ENCODE results near the gene CFAP157.
"Not testable (repeated sequence)": the region's sequence is repeated elsewhere in the genome, so short reads cannot be mapped to it uniquely, and the experiment has no call there.

CFAP157 gene

DNA sequence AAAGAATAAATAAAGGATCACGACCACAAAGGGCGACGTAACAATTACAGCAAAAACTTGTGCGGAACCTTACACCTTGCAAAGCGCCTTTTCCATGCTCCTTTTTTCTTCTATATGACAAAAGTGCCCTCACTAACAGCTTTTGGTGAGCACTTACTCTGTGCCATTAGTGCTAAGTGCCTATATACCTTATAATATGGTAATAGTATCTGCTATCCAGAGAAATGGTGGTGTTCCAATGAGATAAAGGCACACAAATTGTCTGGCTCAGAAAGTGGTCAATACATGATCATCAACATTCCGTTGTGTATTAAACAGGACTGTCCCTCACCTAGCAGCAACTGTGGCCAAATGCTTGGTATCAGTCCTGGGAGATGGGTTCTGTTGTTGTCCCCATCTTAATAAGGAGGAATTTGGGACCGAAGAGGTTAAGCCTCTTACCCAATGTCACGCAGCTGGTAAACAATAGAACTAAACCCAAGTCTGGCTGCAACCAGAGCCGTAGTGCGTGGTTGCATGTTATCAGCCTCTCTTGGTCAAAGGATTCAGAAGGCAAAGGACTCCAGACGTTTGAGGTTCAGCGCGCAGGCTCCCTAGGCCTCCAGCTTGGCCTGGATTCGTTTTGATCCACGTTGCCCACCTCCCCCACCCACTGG, 28.9 kb downstream of the CFAP157 start:
- no peak for DNase-seq (ENCODE audit: low read depth)

DNA sequence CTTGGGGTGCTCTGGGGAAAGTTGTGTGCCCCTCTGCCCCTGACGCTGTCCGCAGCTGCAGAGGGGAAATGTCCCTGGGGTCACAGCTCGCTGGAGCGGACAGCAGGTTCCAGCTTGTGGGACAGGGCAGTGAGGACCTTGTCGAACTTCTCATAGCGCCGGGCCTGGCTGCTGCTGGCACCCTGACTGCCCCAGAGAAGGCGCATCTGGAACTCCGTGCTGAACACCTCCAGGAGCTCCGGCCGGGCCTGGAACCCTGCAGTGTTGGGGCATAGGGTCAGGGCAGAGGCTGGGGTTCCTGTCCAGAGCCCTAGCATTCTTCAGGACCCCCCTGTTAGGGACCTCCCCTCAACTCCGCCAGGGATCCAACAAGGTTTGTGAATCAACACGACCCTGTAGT, 31.9 kb downstream of the CFAP157 start:
- no peak for DNase-seq (ENCODE audit: low read depth)

DNA sequence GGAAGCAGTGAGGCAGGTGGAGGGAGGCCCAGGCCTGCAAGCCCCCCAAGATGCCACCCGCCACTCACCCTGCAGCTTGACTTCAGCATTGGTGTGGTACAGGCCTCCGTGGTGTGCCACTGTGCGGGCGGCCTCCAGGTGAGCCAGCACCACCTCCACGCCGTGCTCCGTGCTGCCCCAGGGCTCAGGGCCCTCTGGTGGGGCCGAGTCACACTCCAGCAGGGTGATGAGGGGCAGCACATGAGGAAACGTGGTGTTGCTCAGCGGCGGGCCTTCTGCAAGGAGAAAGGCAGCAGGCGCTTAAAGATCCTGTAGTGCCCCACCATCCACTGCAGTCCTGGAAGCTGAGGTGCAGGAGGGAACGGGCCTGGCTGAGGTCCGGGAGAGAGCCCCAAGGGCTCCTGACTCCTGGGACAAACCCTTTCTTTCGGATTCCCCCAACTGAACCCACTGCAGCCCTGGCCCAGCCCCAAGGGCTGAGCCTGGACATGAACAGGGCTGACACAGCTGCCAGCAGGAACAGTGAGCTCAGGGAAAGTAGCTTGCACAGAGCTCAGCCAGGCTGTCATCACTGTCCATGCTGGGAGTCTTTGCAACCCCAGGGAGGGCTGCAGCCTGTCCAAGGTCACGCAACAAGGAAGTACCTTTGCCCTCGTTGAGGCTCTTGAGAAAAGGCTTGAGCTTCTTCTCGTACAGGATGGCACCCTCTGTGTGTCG, 33.0 kb downstream of the CFAP157 start:
- no peak for DNase-seq (ENCODE audit: low read depth)

DNA sequence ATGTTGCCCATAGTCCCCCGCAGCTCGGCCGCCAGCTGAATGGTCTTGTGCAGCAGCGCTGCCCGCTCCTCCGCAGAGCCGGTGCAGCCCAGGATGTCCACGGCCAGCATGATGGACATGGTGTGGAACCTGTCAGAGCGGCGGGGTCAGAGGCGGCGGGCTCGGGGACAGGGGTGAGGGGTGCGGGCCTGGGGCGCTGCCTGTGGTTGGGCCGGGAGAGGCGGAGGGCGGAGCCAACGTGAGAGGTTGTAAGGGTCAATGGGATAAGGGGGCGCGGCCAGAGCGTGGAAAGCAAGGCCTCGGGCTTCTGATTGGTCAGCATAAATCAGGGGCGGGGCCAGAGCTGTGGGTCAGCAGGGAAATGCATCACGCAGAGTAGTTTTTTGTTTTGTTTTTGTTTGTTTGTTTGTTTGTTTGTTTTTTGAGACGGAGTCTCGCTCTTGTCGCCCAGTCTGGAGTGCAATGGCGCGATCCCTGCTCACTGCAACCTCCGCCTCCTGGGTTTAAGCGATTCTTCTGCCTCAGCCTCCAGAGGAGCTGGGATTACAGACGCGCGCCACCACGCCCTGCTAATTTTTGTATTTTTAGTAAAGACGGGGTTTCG, 35.1 kb downstream of the CFAP157 start:
- no peak for DNase-seq (ENCODE audit: low read depth)

DNA sequence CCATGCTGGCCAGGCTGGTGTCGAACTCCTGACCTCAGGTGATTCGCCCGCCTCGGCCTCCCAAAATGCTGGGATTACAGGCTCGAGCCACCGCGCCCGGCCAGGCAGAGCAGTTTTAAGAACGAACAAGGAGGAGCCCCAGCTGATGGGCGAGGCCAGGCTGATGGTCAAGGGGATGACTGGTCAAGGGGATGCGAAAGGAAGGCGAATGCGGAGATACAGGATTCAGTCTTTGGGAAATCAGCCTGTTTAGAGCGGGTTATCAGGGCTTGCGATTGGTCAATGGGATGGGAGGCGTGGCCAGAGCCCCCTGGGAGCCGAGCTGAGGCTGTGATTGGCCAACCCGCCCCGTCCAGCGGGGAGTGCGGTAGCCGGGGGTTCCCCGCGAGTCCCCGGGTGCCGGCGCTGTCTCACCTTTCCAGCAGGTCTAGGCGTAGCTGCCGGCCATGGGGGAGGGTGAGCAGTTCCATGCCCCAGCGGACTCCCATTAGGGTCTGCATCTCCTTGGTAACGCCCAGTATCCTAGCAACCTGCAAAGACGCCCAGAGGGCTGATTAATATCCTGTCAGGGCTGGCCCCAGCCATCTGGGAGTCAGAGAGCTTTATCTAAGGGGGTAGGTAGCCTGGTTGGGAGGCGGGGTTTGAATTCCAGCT, 35.8 kb downstream of the CFAP157 start:
- no peak for DNase-seq (ENCODE audit: low read depth)

DNA sequence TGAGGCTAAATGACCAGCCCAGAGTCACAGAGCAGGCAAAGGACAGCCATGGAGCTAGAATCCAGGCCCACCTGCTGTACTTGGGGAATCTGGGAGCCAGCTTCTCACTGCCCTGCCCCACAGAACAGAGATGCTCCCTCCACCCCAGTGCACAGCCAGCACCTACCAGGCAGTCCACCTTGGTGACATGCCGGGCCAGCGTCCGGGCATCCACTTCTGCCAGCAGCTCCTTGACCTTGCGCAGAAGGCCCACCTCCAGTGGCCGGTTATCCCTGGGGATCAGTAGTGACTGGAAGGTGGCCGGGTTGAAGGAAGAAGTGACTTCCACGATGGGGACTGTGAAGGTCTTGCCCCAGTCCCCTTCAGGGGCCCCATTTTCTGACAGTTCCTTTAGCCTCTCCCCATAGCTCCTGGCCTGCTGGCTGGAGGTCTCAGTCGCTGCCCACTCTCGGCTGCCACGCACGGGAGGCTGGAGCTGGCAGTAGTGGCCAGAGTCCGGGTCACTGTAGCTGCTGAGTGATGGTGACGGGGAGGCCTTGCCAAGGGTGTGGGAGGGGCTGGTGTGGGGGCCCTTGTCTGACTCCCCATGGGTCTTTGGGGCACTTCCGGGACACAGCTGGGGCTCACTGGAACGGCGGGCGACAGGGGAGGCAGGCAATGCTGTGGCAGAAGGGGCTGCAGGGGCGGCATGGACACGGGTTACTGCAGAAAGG, 37.8 kb downstream of the CFAP157 start:
- DNase-seq (ENCODE audit: low read depth), result no peak

DNA sequence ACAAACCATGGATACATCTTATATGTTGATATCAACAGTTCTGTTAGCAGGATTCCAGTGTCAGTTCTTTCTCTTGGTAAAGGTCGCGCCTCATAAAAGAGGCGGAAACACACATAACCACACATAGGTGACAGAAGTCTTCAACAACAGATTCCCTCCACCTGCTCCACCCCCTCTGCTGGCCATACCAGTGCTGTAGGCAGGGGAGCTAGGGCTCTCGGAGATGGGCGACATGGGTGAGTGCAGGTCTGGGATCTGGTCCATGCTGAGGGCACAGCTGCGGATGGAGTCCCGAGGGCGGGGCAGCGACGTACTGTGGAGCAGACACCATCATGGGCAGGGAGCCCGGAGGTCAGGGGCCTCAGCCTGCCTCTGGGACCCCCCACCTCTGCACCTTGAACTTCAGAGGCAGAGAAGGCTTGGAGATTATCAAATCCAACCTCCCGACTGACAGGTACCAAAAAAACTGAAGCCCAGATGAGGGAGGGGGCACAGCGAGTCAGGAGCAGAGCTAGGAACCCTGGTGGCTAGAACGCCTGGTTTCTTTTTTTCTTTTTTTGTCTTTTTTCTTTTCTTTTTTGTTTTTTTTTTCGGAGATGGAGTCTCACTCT, 40.3 kb downstream of the CFAP157 start:
- no peak for DNase-seq (ENCODE audit: low read depth)

DNA sequence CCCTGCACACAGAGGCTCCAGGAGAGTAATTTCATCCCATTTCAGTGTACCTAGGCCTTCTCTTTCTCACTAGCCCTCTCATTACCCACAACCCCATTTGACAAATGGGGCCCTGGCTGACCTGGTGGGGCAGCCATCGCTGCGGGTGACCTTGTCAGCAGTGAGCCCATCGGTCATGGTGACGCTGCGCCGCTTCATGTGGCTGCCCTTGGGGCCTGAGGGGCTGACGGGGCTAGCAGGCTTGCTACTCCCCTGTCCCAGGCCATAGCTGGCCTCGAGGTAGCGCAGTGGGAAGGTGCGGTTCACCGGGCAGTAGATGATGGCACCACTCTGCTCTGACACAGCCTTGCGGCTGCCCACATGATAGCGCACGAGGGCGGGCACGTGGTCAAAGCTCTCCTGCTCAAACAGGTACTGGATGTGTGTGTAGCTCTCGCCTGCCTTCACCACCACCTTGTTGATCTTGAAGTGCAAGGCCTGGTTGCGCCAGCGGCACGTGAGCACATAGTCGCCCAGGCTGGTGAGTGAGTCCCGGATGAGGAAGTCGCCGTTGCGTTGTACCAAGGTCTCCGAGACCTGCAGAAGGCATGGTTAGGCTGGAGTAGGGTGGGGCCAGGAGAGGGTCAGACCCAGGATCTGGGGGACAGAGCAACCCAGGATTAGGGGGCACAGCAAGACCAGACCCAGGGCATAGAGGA, 42.5 kb downstream of the CFAP157 start:
- DNase-seq (ENCODE audit: low read depth), result no peak

DNA sequence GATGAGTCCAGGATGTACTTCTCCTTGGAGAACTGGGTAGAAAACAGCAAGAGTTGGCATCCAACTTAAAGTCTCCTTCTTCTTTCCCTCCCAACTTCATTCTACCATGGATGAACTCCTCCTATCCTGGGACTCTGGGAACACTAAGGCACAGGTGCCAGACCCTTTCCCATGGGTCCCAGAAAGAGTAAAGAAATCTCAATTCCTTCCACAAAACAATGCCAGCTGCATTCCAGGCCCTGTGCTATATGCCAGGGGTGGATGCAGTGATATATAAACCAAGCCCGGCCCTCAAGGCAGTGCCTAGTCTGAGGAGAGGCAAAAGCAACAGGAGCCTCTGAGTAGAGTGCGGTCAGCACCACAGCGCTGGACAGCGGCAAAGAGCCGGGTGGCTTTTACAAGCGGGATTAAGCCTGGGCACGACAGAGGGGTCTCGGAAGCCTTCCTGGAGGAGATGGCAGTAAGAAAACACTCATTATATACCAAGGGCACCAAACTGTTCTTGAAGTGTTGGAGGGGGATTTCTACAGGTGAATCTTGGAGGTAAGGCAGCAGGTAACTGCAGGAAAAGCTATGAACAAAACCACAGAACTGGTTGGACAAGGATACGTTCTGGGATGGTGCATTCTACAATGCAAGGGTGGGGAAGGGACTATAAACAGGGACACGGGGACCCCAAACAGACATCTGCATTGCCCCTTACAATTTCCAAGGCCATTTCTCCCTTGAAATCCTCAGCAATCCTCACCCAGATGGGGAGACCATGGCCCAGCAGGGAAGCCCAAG, 44.7 kb downstream of the CFAP157 start:
- DNase-seq (ENCODE audit: low read depth), result no peak

DNA sequence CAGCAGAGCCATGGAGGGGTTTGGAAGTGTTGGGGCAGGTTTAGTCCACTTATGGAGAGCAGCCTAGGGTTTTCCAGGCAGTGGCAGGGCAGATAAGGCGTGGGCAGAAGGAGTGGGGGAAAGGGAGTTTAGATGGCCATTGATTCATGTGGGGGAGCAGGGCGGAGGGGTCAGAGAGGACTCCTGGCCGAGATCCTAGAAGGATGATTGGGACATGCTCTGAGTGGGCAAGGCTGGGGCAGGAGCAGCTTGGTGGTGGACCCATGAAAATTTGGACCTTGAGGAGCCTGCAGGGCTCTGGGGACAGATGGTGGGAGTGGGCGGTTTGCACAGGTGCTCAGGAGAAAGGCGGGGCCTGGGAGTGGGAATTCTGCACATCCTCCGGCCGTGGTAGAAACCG, 46.4 kb downstream of the CFAP157 start:
- DNase-seq (ENCODE audit: low read depth), result no peak

DNA sequence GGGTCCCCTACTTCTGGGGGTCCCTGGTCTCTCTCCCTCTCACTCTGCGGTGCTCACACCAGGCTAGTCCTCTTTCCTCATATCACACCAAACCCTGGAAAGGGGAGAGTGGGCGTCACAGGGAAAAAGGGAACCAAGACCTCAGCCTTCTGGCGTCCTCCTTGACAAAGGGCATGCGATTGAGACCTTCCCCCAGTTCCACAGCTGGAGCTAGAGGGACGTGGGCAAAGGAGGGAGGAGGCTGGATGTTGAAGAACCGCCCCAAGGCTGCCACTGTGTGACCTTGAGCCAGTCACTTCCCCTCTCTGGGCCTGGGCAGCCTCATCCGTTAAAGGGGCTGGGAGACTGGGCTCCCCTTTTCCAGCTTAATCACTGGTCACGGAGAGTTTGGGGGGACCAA, 46.8 kb downstream of the CFAP157 start:
- DNase-seq (ENCODE audit: low read depth), result no peak

DNA sequence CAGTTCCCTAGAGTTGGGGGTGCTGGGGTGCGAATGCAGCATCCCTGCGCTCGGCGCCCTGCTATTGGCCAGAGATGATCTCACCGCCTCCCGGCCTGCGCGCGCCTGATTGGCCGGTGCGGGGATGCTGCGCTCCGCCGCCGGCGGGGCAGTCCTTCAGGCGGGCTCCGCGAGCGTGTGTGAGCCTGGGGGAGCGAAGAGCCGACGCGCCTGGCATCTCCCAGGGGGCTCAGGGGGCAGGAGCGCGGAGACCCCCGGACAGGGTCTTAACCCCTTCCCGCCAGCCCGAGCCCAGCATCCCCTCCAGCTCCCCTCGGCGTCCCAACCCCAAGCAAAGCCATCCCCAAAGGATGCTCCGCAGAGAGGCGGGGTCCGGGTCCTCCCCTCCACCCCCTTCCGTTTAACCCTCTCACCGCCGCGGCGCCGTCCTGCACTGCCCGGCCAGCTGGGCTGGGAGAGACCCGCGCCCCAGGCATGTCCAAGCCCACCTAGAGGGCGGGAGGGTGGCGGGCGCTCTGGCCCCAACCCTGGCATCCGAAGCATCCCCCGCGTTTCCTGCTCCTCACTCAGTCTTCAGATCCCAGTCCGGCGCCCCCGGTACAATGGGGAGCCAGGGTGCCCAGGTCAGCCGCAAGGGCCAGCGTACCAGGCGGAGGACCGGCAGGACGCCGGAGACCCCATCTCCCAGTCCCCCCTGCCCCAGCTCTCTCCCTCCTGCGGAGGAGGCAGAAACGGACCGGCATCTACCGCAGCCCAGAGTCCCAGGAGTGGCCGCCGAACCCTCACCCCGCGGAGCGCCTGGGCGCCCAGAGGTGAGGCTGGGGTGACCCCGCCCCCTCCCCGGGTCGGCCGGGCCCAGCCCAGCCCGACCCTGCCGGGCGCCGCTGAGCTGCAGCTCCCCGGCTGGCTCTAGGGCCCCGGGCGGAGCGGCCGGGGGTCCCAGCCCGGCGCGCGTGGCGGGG, 47.6 kb downstream of the CFAP157 start:
- DNase-seq (ENCODE audit: low read depth), result no peak

DNA sequence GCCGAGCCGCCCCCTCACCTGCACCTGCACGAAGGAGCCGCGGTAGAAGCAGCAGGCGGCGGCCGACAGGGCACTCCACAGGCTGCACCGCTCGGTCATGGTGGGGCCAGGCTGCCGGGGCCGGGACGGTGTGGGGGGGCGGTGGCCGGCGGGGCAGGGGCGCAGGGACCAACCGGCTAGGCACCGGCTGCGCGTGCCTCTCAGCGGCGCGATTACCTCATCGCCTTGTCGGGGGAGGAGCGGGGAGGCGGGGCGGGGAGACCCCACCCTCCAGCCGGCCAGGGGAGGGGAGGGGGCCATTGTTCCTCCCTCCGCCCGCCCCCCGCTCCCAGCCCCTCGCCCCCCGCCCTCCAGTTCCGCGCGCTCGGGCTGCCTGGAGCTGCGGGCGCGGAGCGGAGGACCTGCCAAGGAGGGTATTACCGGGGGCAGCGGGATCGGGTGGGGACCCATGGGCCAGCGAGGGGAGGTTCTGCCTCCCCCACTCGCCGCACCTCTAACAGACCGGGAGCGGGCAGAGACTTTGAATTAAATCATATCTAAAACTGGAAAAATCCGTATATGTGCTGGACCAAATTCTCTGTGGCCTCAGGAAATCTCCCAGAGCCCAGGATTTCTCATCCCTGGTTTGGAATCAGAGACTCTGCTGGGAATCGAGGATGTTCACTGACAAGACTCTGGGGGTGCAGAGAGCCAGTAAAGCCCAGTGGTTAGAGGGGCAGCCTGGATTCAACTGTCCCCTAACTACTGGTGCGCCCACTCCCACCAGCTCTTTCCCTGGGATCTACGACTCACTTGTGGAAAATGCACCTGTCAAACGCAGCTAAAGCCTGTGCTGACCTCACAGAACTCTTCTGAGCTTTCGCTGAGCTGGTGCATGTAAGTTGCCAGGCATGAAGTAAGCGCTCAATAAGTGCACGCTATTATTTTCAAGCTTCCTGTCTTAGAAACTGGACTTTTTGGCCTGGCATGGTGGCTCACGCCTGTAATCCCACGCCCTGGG, 48.6 kb downstream of the CFAP157 start:
- no peak for DNase-seq (ENCODE audit: low read depth)

DNA sequence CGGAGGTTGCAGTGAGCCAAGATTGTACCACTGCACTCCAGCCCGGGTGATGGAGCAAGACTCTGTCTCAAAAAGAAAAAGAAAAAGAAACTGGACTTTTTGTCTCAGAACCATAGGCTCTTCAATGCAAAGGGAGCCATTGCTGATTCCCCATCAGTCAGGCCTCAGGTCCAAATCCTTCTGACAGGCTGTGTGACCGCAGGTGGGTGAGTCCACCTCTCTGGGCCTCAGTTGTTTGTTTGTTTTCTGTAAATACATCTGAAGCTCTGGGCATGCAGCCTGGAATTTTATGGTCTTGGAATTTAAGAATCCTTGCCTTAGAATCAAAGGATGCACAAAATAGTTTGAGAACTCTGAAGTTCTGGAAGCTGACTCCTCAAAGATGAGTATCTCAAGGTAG, 49.4 kb downstream of the CFAP157 start:
- no peak for DNase-seq (ENCODE audit: low read depth)

DNA sequence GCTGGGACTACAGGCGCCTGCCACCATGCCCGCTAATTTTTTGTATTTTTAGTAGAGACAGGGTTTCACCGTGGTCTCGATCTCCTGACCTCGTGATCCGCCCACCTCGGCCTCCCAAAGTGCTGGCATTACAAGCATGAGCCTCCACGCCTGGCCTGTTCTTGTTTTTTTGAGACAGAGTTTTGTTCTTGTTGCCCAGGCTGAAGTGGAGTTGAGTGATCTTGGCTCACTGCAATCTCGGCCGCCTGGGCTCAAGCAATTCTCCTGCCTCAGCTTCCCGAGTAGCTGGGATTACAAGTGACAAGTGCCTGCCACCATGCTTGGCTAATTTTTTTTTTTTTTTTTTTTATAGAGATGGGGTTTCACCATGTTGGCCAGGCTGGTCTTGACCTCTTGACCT, 50.0 kb downstream of the CFAP157 start:
- not testable (repeated sequence) for DNase-seq (ENCODE audit: low read depth)

DNA sequence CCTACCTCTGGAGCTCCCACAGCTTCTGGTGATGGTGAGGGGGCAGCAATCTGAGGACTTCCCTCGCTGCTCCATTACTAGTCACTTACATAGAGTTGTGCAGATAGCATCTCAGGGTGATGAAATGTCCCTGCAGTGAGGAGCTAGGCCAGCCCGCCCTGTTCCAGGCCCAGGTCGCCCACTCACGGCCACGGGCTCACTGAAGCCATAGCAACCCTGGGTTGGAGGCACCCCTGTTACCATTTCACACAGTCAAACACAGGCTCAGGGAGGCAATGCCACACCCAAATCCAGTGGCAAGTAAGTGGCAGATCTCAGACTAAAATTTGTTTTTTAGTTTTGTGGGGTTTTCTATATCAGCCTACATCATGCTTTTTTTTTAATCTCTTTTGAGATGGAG, 52.1 kb downstream of the CFAP157 start:
- DNase-seq (ENCODE audit: low read depth), result no peak

DNA sequence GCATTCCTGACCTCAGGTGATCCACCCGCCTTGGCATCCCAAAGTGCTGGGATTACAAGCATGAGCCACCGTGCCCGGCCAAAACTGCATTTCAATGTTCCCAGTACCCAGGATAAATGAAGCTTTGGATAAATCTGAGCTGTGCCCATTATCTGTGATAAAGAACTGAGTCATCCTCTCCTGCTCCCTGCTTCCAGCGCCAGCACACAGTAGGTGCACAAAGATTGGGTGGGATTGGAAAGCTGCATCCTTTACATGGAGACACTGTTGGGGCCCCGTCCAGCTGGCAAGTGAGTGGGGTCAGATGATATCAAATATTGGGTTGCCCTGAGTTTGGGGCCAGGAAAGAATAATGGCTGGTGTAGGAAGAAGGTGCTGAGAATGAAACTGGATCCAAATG, 54.3 kb downstream of the CFAP157 start:
- no peak for DNase-seq (ENCODE audit: low read depth)

DNA sequence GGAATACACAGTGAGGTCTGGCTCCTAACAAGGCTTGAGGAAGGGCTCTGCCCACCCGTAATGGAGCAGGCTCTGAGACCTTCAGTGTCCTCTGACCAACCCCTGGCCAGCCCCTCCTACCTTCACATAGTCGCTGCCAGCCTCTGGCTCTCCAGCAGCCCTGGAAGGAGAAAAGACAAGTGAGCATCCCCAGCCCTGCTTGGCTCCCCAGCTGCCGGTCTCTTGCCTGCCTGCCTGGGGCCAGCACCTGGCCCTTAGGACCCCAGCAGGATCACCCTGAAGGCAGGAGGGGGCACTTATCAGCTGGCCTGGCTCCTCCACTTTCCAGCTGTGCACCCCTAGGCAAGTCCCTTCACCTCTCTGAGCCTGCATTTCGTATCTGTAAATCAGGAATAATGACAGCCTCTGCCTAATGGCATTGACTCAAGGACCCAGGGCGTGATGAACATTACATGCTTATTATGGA, 54.7 kb downstream of the CFAP157 start:
- no peak for DNase-seq (ENCODE audit: low read depth)
